ENCODE measurements around the gene HK1.

Gene HK1

DNA sequence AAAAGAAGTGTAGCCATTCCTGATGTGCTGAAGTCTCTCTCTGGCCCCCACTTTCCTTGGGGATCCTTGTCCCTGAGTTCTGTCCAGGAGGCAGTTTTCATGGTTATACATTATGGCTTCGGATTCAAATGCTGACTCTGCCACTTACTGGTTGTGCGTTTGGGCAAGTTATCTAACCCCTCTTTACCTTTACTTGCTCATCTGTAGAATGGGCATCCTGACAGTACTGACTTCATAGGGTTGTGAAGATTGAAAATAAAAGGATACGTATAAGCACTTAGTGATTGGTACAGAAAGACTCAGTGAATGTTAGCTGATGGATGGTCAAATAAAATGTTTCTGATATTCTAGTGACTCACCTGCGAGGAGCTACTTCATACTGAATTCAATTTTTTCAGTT lies 73.3 kb downstream of the HK1 start:
- DNase-seq, result no peak

DNA sequence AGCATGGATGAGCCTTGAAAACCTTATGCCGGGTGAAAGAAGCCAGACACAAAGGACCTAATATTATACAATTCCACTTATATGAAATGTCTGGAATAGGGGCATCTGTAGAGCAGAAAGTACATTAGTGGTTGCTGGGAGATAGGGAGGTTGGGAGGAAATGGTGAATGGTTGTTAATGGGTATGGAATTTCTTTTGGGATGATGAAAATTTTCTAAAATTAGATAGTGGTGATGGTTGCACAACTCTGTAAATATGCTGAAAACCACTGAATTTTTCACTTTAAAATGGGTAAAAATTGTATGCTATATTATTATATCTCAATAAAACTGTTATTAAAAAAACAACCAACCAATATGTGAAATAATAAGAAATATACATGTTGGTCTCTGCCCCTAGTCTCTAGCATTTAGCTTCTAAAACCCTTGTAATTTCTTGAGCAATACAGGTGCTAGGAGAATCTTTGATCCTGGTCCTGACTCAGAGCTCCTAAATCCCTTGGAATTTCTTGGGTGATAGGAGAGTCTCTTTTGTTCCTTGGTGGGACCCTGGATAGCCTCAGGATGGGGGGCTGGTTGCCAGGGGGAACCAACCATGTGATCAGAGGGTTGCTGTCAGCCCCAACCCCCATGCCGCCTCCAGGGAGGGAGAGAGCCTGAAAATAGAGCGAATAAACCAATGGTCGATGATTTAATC lies 74.4 kb downstream of the HK1 start:
- peak; percentile 85 for DNase-seq

DNA sequence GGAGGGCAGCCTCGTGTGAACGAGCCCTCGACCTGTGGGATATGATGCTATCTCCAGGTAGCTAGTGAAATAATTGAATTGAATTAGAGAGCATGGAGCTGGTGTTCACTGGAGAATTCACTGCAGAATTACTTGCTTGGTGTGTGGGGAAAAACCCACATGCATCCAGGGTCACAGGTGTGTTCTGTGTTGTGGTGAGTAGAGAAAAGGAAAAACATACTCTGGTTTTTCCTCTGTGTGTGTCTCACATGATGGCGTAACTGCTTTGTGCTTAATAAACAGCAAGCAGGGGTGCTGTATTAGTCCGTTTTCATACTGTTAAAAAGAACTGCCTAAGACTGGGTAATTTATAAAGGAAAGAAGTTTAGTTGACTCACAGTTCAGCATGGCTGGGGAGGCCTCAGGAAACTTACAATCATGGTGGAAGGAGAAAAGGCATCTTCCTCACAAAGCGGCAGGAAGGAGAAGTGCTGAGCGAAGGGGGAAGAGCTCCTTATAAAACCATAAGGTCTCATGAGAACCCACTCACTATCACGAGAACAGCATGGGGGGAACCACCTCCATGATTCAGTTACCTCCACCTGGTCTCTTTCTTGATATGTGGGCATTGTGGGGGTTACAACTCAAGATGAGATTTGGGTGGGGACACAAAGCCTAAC lies 75.8 kb downstream of the HK1 start:
- no peak for DNase-seq

DNA sequence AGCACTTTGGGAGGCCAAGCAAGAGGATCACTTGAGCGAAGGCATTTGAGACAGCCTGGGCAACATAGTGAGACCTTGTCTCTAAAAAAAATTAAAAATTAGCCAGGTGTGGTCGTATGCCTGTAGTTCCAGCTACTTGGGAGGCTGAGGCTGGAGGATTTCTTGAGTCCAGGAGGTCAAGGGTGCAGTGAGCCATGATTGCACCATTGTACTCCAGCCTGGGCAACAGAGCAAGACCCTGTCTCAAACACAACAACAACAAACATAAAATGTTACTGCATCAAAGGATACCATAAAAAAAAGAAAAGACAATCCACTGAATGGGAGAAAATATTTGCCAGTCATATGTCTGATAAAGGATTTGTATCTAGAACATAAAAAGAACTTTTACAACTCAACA lies 77.9 kb downstream of the HK1 start:
- no peak for DNase-seq

DNA sequence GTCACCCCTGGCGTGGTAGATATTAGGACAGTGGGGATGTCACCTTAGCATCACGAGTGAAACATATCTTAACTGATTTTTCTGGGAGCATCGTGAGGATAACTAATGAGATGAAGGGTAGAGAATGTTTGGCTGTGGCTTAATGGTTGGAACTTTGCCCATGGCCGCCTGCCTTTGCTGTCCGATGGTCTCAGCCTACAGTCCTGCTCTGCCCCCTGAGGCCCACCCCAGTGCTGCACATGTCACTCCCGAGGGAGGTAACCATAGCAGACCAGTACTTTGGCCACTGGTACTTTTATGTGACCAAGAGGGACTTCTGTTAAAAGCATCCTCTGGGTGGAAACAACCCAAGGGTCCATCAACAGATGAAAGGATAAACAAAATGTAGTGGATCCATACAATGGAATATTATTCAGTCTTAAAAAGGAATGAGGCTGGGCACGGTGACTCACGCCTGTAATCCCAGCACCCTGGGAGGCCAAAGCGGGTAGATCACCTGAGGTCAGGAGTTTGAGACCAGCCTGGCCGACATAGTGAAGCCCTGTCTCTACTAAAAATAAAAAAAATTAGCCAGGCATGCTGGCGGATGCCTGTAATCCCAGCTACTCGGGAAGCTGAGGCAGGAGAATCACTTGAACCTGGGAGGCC lies 80.0 kb downstream of the HK1 start:
- no peak for DNase-seq

DNA sequence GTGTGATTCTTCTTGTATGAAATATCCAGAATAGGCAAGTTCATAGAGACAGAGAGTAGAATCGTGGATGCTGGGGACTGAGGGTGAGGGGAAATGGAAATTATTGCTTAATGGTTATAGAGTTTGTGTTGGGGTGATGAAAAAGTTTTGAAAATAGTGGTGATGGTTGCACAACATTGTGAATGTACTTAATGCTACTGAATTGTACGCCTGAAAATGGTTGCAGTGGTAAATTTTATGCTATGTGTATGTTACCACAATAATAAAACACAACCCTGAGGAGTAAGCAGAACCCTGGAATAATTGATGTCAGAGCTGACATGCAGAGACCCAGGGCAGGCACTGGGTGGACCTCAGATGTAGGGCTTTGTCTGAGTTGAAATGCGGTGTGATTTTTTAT lies 80.9 kb downstream of the HK1 start:
- no peak for DNase-seq

DNA sequence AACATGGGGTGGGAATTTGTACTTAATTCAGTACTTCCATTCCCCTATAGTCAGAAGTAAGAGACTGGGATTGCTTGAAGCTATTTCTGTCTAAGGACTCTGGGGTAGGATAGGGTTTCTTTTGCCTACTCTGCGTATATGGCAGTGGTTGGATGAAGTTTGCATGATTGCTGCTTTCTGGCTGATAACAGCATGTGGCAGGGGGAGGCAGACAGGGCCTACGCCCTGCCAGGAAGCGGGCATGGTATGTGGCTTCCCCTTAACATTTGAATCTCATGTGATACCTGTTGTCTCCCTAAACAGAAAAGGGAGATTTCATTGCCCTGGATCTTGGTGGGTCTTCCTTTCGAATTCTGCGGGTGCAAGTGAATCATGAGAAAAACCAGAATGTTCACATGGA lies 81.3 kb downstream of the HK1 start:
- no peak for DNase-seq

DNA sequence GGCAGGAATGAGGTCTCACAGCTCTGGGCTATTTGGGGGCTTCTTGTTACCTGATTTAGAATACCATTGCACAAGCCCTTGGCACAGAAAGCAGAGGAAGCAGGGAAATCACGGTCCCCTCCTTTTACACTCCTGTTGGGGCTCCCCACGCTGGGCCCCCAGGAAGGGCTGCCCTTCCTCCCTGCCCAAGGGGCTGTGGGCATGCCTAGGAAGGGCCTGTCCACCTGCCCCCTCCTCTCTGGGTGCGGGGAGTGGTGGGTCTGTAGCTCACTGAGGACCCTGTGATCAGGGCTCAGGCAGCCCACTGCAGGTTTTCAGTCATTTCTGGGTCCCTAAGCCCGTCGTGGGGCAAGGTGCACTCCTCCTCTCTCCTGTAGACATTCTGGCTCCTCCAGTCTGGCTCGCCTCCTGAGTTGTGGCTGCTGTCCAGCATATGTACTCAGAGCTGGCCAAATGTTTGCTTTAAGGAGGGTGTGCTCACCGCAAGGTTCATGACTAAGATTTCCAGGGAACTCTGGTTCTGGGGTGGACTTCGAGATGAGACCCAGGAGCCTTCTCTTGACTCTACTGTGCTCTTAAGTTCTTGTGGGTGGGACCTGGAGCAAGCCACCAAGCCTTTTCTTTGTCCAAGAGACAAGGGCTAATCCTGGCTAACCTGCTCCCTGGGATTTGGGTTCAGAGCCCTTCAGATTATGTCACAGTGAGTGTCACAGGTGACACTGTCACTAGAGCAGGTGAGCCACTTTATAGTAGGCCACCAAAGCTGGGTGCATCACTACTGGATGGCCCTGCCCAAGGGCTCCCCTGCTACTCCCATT lies 82.4 kb downstream of the HK1 start:
- DNase-seq, result peak; percentile 72

DNA sequence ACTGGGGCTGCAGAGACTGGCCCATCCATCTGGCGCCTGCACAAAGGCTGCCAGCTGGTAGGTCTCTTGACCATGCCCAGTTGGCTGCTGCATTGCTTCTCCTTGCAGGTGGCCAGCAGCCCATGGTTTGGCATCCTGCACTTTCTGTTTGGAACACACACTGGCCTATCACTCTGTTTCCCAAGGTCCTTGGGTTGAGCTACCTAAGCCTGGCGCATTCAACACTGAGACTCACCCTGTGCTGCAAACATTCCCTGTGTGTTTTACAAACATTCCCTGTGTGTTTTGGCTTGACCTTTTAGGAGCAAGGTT lies 83.0 kb downstream of the HK1 start:
- no peak for DNase-seq

DNA sequence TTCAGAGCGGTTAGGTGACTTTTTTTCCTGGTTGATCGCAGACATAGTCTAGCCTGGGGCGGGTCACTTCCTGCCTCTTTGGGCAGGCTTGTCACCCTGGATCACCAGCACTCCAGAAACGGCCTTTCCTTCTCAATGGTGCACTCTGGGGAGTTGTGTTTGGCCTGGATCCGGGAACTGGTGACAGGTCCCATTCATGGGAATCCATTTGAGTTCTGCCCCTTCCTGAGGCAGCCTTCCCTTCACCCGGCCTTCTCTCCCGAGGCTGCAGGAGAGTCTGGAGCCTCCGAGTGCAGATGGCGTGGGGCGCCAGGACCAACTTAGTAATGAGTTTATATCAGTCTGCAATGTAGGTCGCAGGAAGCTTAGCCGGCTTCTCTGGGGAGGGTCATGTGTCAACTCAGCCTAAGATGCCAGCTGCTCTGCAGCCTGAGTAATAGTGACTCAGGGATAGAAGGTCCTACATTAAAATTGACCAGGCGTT lies 84.2 kb downstream of the HK1 start:
- DNase-seq, result peak; percentile 23

DNA sequence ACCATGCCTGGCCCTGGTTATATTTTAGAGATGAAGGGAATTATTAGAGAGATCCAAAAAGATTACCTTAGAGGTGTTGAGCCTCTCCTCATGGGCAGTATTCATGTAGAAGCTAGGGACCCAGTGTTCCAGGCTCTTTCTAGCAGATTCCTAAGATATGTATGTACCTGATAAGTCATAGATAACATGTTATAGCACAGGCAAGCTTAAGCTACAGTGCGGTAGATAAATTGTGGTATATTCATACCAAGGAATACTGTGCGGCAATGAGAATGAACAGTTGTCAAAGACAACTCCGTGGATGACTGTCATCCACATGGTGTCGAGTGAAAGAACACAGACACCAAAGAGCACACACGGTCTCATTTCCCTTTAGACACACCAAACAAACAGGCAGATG lies 85.4 kb downstream of the HK1 start:
- no peak for DNase-seq

DNA sequence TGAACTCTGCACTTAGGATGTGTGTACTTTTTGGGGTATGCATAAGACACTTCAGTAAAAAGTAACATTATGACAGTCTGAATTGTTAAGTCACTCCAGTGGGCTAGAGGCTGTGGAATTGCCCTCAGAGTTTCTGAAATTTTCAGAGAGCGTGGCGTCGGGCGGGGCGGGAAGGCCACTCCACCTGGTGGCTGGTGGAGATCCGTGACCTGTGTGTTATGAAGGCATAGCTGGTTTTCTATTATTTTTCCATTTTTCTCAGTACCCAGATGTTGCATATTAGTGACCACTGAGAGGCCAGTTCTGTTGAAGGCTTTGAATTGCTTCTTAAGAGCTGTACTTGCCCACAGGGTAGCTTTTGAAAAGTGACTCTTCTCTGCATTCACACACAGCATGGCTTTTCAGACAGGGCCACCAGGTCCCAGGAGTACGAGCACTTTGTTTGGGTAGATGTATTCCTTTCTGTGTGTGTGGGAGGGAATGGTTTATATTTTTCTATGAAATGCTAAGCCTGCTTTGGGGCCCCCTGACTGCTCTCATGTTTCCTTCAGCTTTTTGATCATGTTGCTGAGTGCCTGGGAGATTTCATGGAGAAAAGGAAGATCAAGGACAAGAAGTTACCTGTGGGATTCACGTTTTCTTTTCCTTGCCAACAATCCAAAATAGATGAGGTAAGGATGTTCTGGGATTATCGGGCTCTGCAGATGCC lies 86.1 kb downstream of the HK1 start:
- DNase-seq, result no peak

DNA sequence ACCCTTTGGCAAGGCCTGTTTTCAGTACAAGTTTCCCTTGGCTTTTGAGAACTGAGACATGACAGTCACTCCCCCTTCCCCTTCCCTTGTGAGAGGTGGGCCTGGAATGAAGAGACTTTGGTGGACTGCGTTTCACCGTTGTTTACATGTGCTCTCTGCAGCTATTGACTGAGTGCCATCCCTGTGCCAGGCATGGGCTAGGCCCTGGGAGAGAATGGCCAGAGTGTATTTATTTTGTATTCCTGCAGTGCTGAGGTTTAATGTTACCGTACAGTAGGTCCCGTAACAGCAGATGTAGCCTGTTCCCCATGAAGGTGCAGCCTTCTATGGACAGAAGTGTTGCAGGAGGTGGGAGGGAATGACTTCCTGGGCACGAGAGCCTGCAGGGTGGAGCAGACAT lies 88.4 kb downstream of the HK1 start:
- no peak for DNase-seq

DNA sequence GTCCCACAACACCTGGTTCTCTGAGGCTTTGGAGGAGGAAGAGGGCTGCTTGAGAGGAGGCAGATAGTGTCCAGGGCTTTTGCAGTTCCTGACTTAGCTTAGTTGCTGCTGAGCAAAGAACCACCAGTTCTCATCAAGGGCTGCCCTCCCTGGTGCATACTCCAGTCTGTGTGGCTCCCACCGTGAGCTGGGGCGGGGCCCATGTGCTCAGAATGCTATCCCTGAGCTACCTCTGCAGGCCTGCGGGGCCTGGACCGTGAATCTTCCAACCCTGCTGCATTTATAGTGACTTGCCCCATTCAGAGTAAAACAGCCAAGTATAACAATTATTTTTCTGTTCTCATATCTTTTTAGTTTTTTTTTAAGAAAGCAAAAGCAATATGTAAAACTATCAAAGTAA lies 89.2 kb downstream of the HK1 start:
- no peak for DNase-seq

DNA sequence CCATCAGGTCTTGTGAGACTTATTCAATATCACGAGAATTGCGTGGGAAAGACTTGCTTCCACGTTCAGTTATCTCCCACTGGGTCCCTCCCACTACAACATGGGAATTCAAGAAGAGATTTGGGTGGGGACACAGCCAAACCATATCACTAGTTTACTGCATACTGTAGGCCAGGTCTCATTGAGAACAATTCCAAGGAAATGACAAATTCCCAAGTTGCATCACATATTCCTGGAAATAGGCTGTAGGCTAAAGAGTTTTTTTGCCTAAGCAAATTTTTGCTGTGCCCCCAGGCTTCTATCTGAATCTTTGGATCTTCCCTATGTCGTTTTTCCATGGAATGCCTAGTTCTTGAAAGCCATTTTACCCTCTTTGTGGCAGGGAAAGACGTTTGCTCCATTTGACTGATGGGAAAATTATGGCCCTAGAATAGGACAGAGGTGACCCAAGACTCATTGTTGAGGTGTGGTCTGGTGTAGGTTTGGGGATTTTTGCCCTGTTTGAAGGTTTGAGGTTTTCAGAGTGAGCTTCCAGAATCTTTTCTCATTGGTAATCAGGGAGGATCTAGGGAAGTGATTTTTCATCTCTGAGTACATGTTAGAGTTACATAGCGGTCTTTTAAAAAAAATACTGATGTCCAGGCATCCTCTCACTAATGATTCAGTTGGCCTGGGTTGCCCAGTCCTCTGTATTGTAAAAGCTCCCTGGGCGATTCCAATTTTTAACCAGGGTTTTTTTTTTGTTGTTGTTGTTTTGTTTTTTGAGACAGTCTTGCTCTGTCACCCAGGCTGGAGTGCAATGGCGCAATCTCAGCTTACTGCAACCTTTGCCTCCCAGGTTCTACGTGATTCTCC lies 94.1 kb downstream of the HK1 start:
- DNase-seq, result peak; percentile 61

DNA sequence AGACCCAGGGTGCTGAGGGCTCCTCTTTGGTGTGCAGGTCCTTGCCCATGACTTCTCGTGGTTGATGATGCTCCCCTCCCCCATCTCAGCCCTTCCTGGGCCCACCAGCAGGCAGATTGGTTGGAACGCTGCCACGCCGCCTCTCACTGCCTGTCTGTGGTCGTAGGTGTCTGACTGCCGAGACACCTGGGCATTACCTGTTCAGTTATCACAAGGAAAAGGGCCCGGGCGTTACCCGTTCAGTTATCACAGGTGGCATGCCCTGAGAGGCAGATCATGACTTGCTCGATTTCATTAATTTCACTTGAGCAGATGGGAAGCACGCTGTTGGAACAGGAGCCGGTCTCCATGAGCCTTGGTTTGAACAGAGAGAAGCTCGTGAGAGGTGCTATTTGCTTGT lies 95.9 kb downstream of the HK1 start:
- DNase-seq, result no peak

DNA sequence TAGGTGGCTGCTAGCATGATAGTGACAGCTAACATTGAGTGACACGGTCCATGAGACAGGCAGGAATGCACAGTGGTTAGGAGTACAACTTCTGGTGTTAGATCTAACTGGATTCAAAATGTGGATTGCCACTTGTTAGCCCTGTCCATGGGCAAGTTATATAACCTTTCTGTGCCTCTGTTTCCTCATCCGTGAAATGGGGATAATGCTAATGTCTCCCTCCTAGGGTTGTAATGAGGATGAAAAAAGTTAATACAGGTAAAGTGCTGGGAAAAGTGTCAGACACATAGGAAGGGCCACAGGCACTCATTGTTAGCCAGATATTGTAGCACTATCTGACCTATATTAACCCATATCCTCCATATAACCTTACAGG lies 96.6 kb downstream of the HK1 start:
- no peak for DNase-seq

DNA sequence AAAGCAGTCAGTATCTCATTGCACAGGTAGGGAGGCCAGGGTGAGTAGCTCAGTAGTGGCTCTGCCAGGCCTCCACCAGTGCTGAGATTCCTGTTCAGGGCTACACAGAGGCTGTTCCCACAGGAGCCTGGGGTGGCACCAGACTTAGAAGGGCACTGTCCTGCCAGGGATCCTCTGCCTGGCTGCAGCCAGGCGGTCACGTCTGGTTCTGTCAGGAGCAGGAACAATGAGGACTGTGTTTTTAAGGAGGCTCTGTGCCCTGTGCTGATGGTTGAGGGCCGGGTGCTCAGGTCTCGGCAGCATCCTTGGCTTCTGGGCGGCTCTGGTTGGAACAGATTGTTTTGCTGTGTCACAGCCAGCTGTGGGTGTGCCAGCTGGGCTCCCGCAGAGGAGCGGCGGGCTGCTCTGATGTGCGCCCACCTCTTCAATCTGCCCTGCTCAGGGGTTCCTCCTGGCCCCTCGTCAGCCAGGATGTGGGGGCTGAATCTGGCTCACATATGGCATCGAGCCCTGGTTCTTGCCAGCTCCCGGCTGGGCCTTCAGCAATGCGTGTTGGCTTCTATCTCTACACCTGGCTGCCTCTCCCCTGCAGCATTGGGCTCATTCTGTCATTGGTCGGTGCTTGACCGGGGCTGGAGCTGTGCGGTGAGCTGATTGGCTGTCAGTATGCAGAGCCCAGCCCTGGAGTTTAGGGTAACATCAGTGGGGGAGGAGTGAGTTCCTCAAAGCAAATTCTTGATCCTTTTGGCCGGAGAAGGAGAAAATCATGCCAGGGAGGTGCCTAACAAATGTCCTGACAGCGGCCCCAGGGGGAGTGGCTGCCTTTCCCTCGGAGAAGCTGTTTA lies 97.2 kb downstream of the HK1 start:
- DNase-seq, result no peak

DNA sequence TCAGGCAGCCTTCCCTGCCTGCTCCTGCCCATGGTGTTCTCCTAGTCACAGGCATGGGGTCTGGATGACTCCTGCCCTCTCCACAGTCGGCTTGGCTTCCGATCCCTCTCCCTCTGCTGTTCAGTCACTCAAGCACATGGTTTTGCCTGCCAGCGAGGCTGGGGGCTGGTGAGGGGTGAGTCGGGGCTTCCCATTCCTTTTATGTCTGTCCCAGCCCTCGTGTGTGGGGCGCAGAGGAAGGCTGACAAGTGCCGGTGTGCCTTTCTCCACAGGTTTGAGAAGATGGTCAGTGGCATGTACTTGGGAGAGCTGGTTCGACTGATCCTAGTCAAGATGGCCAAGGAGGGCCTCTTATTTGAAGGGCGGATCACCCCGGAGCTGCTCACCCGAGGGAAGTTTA lies 98.4 kb downstream of the HK1 start:
- no peak for DNase-seq

DNA sequence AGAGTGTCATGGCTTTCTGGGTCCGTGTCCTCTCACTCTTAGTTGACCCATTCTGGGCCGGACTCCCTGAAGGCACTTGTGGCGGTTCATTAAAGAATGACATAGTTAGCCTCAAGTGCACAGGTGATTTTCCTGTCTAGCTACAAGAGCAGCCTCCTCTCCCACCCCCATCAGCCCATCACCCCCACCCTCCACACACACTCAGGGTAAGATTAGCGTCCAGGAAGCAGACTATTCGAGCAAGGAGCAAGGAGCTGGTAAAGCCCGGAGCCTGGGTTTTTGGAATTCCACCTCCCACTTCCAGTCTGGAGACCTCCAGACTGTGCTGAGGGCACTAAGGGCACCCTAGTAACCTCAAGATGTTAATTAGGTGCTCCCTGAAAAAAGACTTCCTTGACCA lies 98.9 kb downstream of the HK1 start:
- DNase-seq, result no peak

DNA sequence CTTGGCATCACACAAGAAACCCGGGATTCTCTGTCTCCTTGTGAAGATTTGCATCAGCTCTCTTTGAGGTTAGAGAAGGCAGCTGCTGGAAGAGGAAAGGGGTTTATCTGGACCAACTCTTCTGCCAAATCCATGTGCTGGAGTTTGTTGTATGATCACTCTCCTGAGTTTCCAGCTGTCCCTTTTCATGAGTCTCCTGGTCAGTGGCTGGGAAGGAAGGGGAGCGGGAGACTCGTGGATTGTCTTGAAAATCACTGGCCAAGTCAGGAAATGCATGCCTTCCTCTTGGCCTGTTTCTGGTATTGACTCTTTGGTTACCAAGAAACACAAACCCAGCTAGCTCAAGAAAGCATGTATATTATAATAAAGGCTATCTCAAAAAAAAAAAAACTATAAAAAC lies 99.6 kb downstream of the HK1 start:
- DNase-seq, result no peak
